Tibial artery (tissue), 4 donors: ENCODE measurements around the gene PARD3B.

Experiments used
- DNase-seq, 2 donors: peaks; one replicate each; pipeline ENCODE4 v3.0.0-alpha.2; 2019
- H3K27ac ChIP-seq, 2 donors: fragments of 200-600 bp; sonication (generic) in 1 of 2; 1 replicate in 1 of 2; 2 replicates in 1 of 2; pipeline ENCODE4 v1.5.1; 2018 to 2019; ENCODE audit warnings: mild to moderate bottlenecking in 1 of 2
- H3K27me3 ChIP-seq, 2 donors: fragments of 200-600 bp; sonication (generic) in 1 of 2; one replicate each; pipeline versions ENCODE4 v1.5.1 to v1.6.0; 2016 to 2019
- H3K36me3 ChIP-seq, 3 donors: fragments of 200-600 bp; sonication (generic) in 2 of 3; one replicate each; pipeline ENCODE4 v1.5.1; 2016 to 2019; ENCODE audit warnings: mild to moderate bottlenecking in 2 of 3
- H3K4me1 ChIP-seq, 4 donors: fragments of 200-600 bp; sonication (generic) in 2 of 4; 1 replicate in 3 of 4; 2 replicates in 1 of 4; pipeline ENCODE4 v1.5.1; 2016 to 2019
- H3K4me3 ChIP-seq, 2 donors: fragments of 200-600 bp; sonication (generic) in 1 of 2; 1 replicate in 1 of 2; 2 replicates in 1 of 2; pipeline ENCODE4 v1.5.1; 2018 to 2019; ENCODE audit warnings: mild to moderate bottlenecking in 2 of 2
- H3K9me3 ChIP-seq, 3 donors: fragments of 200-600 bp; sonication (generic) in 1 of 3; one replicate each; pipeline ENCODE4 v1.5.1; 2016 to 2019
- CTCF ChIP-seq, 2 experiments: fragments of 200-600 bp in 1 of 2; fragments of 450-650 bp in 1 of 2; IDR thresholded peaks; one replicate each; pipeline ENCODE4 v1.5.1; 2017 to 2019; ENCODE audit warnings: antibody characterized with exemption in 2 of 2, mild to moderate bottlenecking in 1 of 2, moderate library complexity in 1 of 2
- intact Hi-C: fragments of 100-400 bp; cut with DNase I; formaldehyde crosslinking; loops from one replicate; pipeline ENCODE4 v1.15.0; 2023; ENCODE audit warnings: low total_unique reads

PARD3B gene

GRCh38 chr2:204900487-204900886, 355.2 kb downstream of the PARD3B start:
- no peaks in the 10 kb centered on the region for H3K27me3 ChIP-seq
- no peak overlapping the region for H3K4me3 ChIP-seq
- no peaks in the 10 kb centered on the region for H3K9me3 ChIP-seq
- no peak overlapping the region for H3K27ac ChIP-seq
- no peaks in the 10 kb centered on the region for H3K36me3 ChIP-seq
- peaks cover 0 to 19% (median 0%) of the 10 kb centered on the region in 4 donors for H3K4me1 ChIP-seq
- intact Hi-C loops, result no loop called here
- DNase-seq, result no peak
- no peak for TF ChIP-seq CTCF (IDR thresholded peaks at IDR 0.05)

DNA sequence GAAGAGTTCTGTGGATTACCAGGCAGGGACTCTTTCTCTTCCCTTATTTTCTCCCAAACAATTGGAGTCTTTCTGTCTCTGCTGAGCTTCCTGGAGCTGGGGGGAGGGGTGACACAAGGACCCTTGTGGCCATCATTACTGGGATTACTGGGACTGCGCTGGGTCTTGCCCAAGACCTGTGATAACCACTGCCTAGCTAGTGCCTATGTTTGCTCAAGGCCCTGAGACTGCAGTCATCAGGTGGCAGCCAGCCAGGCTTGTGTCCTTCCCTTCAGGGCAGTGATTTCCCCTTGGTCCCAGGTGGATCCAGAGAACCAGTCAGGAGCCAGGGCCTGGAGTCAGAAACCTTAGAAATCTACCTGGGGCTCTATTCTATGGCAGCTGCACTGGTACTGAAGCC, 355.6 kb downstream of the PARD3B start:
- intact Hi-C loops, result no loop called here
- H3K27ac ChIP-seq, result no peak overlapping the region
- H3K4me1 ChIP-seq, result peaks cover 0 to 23% (median 0%) of the 10 kb centered on the region in 4 donors
- H3K36me3 ChIP-seq, result no peaks in the 10 kb centered on the region
- TF ChIP-seq CTCF (IDR thresholded peaks at IDR 0.05), result no peak
- no peak overlapping the region for H3K4me3 ChIP-seq
- DNase-seq, result peak in 1 of 2 donors; percentile 58
- no peaks in the 10 kb centered on the region for H3K27me3 ChIP-seq
- no peaks in the 10 kb centered on the region for H3K9me3 ChIP-seq

DNA sequence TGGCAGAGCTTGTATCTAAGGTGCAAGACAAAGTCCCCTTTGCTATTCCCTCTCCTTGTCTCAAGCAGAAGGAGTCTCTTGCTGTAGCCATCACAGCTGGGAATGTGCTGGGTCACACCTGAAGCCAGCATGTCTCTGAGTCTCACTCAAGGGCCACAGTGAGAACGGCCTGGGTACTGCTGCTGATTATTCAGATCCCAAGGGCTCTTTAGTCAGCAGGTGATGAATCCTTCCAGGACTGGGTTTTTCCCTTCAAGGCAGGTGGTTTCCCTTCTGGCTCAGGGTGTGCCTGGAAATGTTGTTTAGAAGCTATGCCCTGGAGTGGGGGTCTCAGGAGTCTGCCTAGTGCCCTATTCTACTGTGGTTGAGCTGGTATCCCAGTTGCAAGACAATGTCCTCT, 356.3 kb downstream of the PARD3B start:
- Histone ChIP-seq H3K36me3 (no peaks in the 10 kb centered on the region), H3K27ac (no peak overlapping the region), H3K9me3 (no peaks in the 10 kb centered on the region), H3K27me3 (no peaks in the 10 kb centered on the region), H3K4me1 (peaks cover 0 to 25% (median 0%) of the 10 kb centered on the region in 4 donors), H3K4me3 (no peak overlapping the region)
- no peak for DNase-seq
- TF ChIP-seq CTCF (IDR thresholded peaks at IDR 0.05), result no peak
- intact Hi-C loops, result no loop called here

DNA sequence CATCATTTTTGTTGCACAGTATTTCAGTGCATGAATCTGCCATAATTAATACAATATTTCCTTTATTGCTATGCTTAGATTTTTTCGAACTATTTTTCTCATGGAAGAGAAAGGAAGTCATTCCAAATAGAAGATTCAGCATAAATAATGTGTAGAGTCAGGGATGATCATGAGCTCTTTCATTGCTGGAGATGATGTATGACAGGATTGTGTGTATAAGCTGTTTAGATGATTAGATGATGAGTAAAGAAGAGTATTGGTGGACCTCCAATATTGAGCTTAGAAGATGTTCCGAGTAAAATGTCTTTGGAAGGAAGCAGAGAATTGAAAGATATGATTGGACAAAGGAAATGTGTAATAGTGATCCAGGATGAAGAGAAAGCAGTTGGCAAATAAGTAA, 364.5 kb downstream of the PARD3B start:
- no peak for DNase-seq
- Histone ChIP-seq H3K4me1 (peaks cover 0 to 18% (median 0%) of the 10 kb centered on the region in 4 donors), H3K36me3 (no peaks in the 10 kb centered on the region), H3K4me3 (no peak overlapping the region), H3K27me3 (no peaks in the 10 kb centered on the region), H3K9me3 (no peaks in the 10 kb centered on the region), H3K27ac (no peak overlapping the region)
- intact Hi-C loops, result no loop called here
- TF ChIP-seq CTCF (IDR thresholded peaks at IDR 0.05), result no peak

DNA sequence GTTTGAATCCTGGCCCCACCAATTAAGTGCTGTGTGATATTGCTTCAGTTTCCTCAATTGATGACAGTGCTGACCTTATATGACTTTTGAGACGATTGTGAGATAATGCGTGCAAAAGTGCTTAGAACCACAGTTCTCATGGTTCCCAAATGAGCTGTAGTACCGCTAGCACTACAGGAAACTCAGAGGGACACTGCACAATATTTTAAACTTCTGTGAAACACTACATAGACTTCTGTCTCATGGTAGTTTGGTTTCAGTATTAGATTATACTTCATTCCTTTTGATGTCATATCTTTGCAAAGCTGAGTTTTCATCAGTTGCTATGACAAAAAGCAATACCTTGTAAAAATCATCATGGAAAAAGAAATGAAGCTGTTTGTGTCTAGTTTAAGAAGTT, 368.0 kb downstream of the PARD3B start:
- no peak overlapping the region for H3K27ac ChIP-seq
- no peaks in the 10 kb centered on the region for H3K9me3 ChIP-seq
- no peak for TF ChIP-seq CTCF (IDR thresholded peaks at IDR 0.05)
- H3K4me1 ChIP-seq, result peaks cover 0 to 4% (median 0%) of the 10 kb centered on the region in 4 donors
- intact Hi-C loops, result no loop called here
- no peaks in the 10 kb centered on the region for H3K27me3 ChIP-seq
- no peaks in the 10 kb centered on the region for H3K36me3 ChIP-seq
- no peak overlapping the region for H3K4me3 ChIP-seq
- no peak for DNase-seq

GRCh38 chr2:204913854-204914464, 368.7 kb downstream of the PARD3B start:
- H3K36me3 ChIP-seq, result no peaks in the 10 kb centered on the region
- no peaks in the 10 kb centered on the region for H3K9me3 ChIP-seq
- no peak overlapping the region for H3K27ac ChIP-seq
- H3K27me3 ChIP-seq, result no peaks in the 10 kb centered on the region
- no peaks in the 10 kb centered on the region for H3K4me1 ChIP-seq
- no peak overlapping the region for H3K4me3 ChIP-seq
- no peak for DNase-seq
- intact Hi-C loops, result no loop called here
- no peak for TF ChIP-seq CTCF (IDR thresholded peaks at IDR 0.05)
